Measurements from ENCODE around the gene NOL3. TPM values are rescaled to one million over a fixed set of nuclear protein-coding genes. Genes with fewer than 3 reads are reported as not detected.

NOL3 gene
- total and polyA plus RNA-seq, 4 donors = 24.4 to 122 (median 57.3) TPM

- intact Hi-C loops (cut with DNase I) = loop anchor here in 1 of 2 donors (2.0 to 10.0 kb wide), 3 partner anchors 26 to 264 kb away; no protein-coding TSS in a partner anchor
- no peak for ATAC-seq (ENCODE audit: low FRiP score)
- 6 to 8% methylated on average over 34 of the region's 34 CpGs for WGBS, 2 donors
- Histone ChIP-seq H3K27ac (ENCODE audit: low read depth in 1 of 2, low read length in 2 of 2) (no peak overlapping the region), H3K9me3 (ENCODE audit: control insufficient read depth, low read length) (no peaks in the 10 kb centered on the region), H3K27me3 (ENCODE audit: control insufficient read depth in 1 of 2, insufficient read depth in 2 of 2, low read length in 1 of 2) (no peaks in the 10 kb centered on the region), H3K4me1 (ENCODE audit: control insufficient read depth in 1 of 2, insufficient read depth in 2 of 2, low read length in 2 of 2) (no peaks in the 10 kb centered on the region), H3K4me3 (ENCODE audit: low read length in 2 of 2) (peak overlapping the region; percentile 68 to 93), H3K36me3 (ENCODE audit: control insufficient read depth in 1 of 2, insufficient read depth in 2 of 2, low read length in 1 of 2) (no peaks in the 10 kb centered on the region)
- peak; percentile 80 to 86 for DNase-seq
Observed at GRCh38 chr16:67158637-67159600, 11.4 kb upstream of the NOL3 start.

GRCh38 chr16:67161595-67162058, 8.7 kb upstream of the NOL3 start:
- H3K4me1 ChIP-seq (ENCODE audit: control insufficient read depth in 1 of 2, insufficient read depth in 2 of 2, low read length in 2 of 2) = no peaks in the 10 kb centered on the region
- H3K27ac ChIP-seq (ENCODE audit: low read depth in 1 of 2, low read length in 2 of 2) = no peak overlapping the region
- intact Hi-C loops (cut with DNase I) = no loop called here
- no peaks in the 10 kb centered on the region for H3K36me3 ChIP-seq (ENCODE audit: control insufficient read depth in 1 of 2, insufficient read depth in 2 of 2, low read length in 1 of 2)
- no peaks in the 10 kb centered on the region for H3K9me3 ChIP-seq (ENCODE audit: control insufficient read depth, low read length)
- ATAC-seq (ENCODE audit: low FRiP score) (no peak), DNase-seq (no peak)
- WGBS, 2 donors = 48 to 54% methylated on average over 25 of the region's 25 CpGs
- H3K4me3 ChIP-seq (ENCODE audit: low read length in 2 of 2) = no peak overlapping the region
- H3K27me3 ChIP-seq (ENCODE audit: control insufficient read depth in 1 of 2, insufficient read depth in 2 of 2, low read length in 1 of 2) = no peaks in the 10 kb centered on the region

- Histone ChIP-seq H3K9me3 (ENCODE audit: control insufficient read depth, low read length) (no peaks in the 10 kb centered on the region), H3K4me3 (ENCODE audit: low read length in 2 of 2) (no peak overlapping the region), H3K36me3 (ENCODE audit: control insufficient read depth in 1 of 2, insufficient read depth in 2 of 2, low read length in 1 of 2) (no peaks in the 10 kb centered on the region), H3K27ac (ENCODE audit: low read depth in 1 of 2, low read length in 2 of 2) (no peak overlapping the region), H3K4me1 (ENCODE audit: control insufficient read depth in 1 of 2, insufficient read depth in 2 of 2, low read length in 2 of 2) (no peaks in the 10 kb centered on the region), H3K27me3 (ENCODE audit: control insufficient read depth in 1 of 2, insufficient read depth in 2 of 2, low read length in 1 of 2) (no peaks in the 10 kb centered on the region)
- WGBS, 2 donors = 10 to 11% methylated on average over 44 of the region's 44 CpGs
- no peak for DNase-seq
- intact Hi-C loops (cut with DNase I) = no loop called here
- no peak for ATAC-seq (ENCODE audit: low FRiP score)
Observed at GRCh38 chr16:67162506-67163163, 7.7 kb upstream of the NOL3 start.

GRCh38 chr16:67163164-67163998, 7.0 kb upstream of the NOL3 start:
- intact Hi-C loops (cut with DNase I) = no loop called here
- 1% methylated on average over 89 to 99 of the region's 99 CpGs for WGBS, 2 donors
- ATAC-seq (ENCODE audit: low FRiP score) (peak; percentile 42), DNase-seq (peak; percentile 78 to 87)
- Histone ChIP-seq H3K36me3 (ENCODE audit: control insufficient read depth in 1 of 2, insufficient read depth in 2 of 2, low read length in 1 of 2) (no peaks in the 10 kb centered on the region), H3K4me1 (ENCODE audit: control insufficient read depth in 1 of 2, insufficient read depth in 2 of 2, low read length in 2 of 2) (no peaks in the 10 kb centered on the region), H3K4me3 (ENCODE audit: low read length in 2 of 2) (peak overlapping the region in 1 of 2 donors; percentile 18), H3K27ac (ENCODE audit: low read depth in 1 of 2, low read length in 2 of 2) (peak overlapping the region in 1 of 2 donors; percentile 22), H3K27me3 (ENCODE audit: control insufficient read depth in 1 of 2, insufficient read depth in 2 of 2, low read length in 1 of 2) (no peaks in the 10 kb centered on the region), H3K9me3 (ENCODE audit: control insufficient read depth, low read length) (no peaks in the 10 kb centered on the region)

GRCh38 chr16:67163999-67164558, 6.3 kb upstream of the NOL3 start:
- Histone ChIP-seq H3K4me3 (ENCODE audit: low read length in 2 of 2) (peak overlapping the region in 1 of 2 donors; percentile 18), H3K27ac (ENCODE audit: low read depth in 1 of 2, low read length in 2 of 2) (peak overlapping the region in 1 of 2 donors; percentile 22), H3K36me3 (ENCODE audit: control insufficient read depth in 1 of 2, insufficient read depth in 2 of 2, low read length in 1 of 2) (no peaks in the 10 kb centered on the region), H3K27me3 (ENCODE audit: control insufficient read depth in 1 of 2, insufficient read depth in 2 of 2, low read length in 1 of 2) (no peaks in the 10 kb centered on the region), H3K4me1 (ENCODE audit: control insufficient read depth in 1 of 2, insufficient read depth in 2 of 2, low read length in 2 of 2) (no peaks in the 10 kb centered on the region), H3K9me3 (ENCODE audit: control insufficient read depth, low read length) (no peaks in the 10 kb centered on the region)
- WGBS, 2 donors = 2 to 3% methylated on average over 31 to 34 of the region's 34 CpGs
- DNase-seq (peak in 1 of 2 donors; percentile 62), ATAC-seq (ENCODE audit: low FRiP score) (no peak)
- intact Hi-C loops (cut with DNase I) = no loop called here

- H3K27me3 ChIP-seq (ENCODE audit: control insufficient read depth in 1 of 2, insufficient read depth in 2 of 2, low read length in 1 of 2) = no peaks in the 10 kb centered on the region
- H3K9me3 ChIP-seq (ENCODE audit: control insufficient read depth, low read length) = no peaks in the 10 kb centered on the region
- ATAC-seq (ENCODE audit: low FRiP score) (peak; percentile 62), DNase-seq (peak; percentile 83 to 86)
- no peaks in the 10 kb centered on the region for H3K4me1 ChIP-seq (ENCODE audit: control insufficient read depth in 1 of 2, insufficient read depth in 2 of 2, low read length in 2 of 2)
- 2 to 3% methylated on average over 35 to 41 of the region's 41 CpGs for WGBS, 2 donors
- peak within 1 kb of the TSS in 1 of 2 donors; percentile 22 for H3K27ac ChIP-seq (ENCODE audit: low read depth in 1 of 2, low read length in 2 of 2)
- intact Hi-C loops (cut with DNase I) = no loop called here
- H3K4me3 ChIP-seq (ENCODE audit: low read length in 2 of 2) = peak within 1 kb of the TSS in 1 of 2 donors; percentile 18
- no peaks in the 10 kb centered on the region for H3K36me3 ChIP-seq (ENCODE audit: control insufficient read depth in 1 of 2, insufficient read depth in 2 of 2, low read length in 1 of 2)
Observed at GRCh38 chr16:67164599-67165061, 5.7 kb upstream of the NOL3 start, which contains the start of gene HSF4. Gene HSF4, plus strand, starts transcription at chr16:67164745. Its CDS starts 67 bp downstream, at chr16:67164812.

- H3K4me3 ChIP-seq (ENCODE audit: low read length in 2 of 2) = no peak overlapping the region
- intact Hi-C loops (cut with DNase I) = no loop called here
Observed at GRCh38 chr16:67165121-67166078, 4.9 kb upstream of the NOL3 start.

More at GRCh38 chr16:67165121-67166078, 4.9 kb upstream of the NOL3 start:
- H3K4me1 ChIP-seq (ENCODE audit: control insufficient read depth in 1 of 2, insufficient read depth in 2 of 2, low read length in 2 of 2) = no peaks in the 10 kb centered on the region
- no peak overlapping the region for H3K27ac ChIP-seq (ENCODE audit: low read depth in 1 of 2, low read length in 2 of 2)
- no peaks in the 10 kb centered on the region for H3K36me3 ChIP-seq (ENCODE audit: control insufficient read depth in 1 of 2, insufficient read depth in 2 of 2, low read length in 1 of 2)
- no peaks in the 10 kb centered on the region for H3K9me3 ChIP-seq (ENCODE audit: control insufficient read depth, low read length)
- no peaks in the 10 kb centered on the region for H3K27me3 ChIP-seq (ENCODE audit: control insufficient read depth in 1 of 2, insufficient read depth in 2 of 2, low read length in 1 of 2)
- DNase-seq (no peak), ATAC-seq (ENCODE audit: low FRiP score) (no peak)
- WGBS, 2 donors = 19 to 20% methylated on average over 85 of the region's 85 CpGs
